ENCODE measurements around the gene VAPA. TPM values are rescaled to one million over a fixed set of nuclear protein-coding genes. Genes with fewer than 3 reads are reported as not detected.

The VAPA gene
- total and polyA plus RNA-seq, 2 donors (not counting 3 experiments of a cell fraction or from before 2014, with no cell fraction given): 105 to 163 TPM

DNA sequence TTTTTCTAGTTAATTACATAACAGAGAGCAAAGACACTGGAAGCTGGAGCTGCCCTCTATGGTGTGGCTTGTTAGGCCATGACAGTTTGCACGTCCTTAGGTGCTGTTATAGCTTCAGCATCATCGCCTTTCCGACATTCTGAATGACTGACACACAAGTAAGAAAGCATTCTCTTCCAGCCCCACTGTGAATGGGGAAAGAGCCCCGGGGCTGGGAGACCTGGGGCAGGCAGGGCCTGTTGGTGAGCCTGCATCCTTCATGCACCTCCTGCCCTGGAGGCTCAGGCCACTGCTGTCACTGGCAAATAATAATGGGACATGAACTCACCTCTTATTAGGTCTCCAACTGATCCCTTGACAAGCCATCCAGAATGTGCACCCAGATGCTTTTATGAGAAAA is 71.8 kb downstream of the VAPA start:
- no peak for FAIRE-seq
- CTCF ChIA-PET: no interaction called here

More for the DNA sequence above, 71.8 kb downstream of the VAPA start:
- Histone ChIP-seq H3K9me1 (replicated peaks; ENCODE audit: control insufficient read depth, extremely low read depth, insufficient read depth, low read length) (no peaks in the 10 kb centered on the region), H3K9me3 (replicated peaks; ENCODE audit: control insufficient read depth, insufficient read depth, low read length) (no peaks in the 10 kb centered on the region), H3K79me2 (ENCODE audit: control insufficient read depth, insufficient read depth, low read length) (no peaks in the 10 kb centered on the region), H3K9ac (replicated peaks; ENCODE audit: extremely low read depth, insufficient read depth, low read length) (no peak overlapping the region), H3K4me2 (ENCODE audit: insufficient read depth, low read length) (no peak overlapping the region), H3K36me3 (ENCODE audit: control insufficient read depth in 2 of 2, extremely low read depth in 1 of 2, insufficient read depth in 2 of 2, low read length in 2 of 2) (no peaks in the 10 kb centered on the region), H3K27ac (ENCODE audit: insufficient read depth, low read depth, low read length) (no peak overlapping the region), H4K20me1 (replicated peaks; ENCODE audit: control insufficient read depth, extremely low read depth, insufficient read depth, low read length) (no peaks in the 10 kb centered on the region), H3K4me1 (ENCODE audit: control insufficient read depth, extremely low read depth, insufficient read depth, low read length) (no peaks in the 10 kb centered on the region), H3K4me3 (replicated peaks in 1 of 3; ENCODE audit: insufficient read depth in 1 of 3, low read depth in 1 of 3, low read length in 3 of 3) (no peak overlapping the region), H2AFZ (ENCODE audit: low read depth, low read length) (no peak overlapping the region), H3K27me3 (ENCODE audit: control insufficient read depth in 2 of 2, insufficient read depth in 2 of 2, low read length in 2 of 2) (peaks cover 15 to 16% of the 10 kb centered on the region in 2 experiments)
- TF ChIP-seq GATA2 (IDR thresholded peaks at IDR 0.05; ENCODE audit: insufficient read depth, insufficient read length, low read depth, low read length): no peak
- TF ChIP-seq EZH2 (IDR thresholded peaks at IDR 0.05; ENCODE audit: borderline replicate concordance, low read depth, low read length, severe bottlenecking): no peak
- no peak for TF ChIP-seq POLR2AphosphoS5 (IDR thresholded peaks at IDR 0.05; ENCODE audit: insufficient read depth, low read depth, low read length)
- TF ChIP-seq, protein P1, sequence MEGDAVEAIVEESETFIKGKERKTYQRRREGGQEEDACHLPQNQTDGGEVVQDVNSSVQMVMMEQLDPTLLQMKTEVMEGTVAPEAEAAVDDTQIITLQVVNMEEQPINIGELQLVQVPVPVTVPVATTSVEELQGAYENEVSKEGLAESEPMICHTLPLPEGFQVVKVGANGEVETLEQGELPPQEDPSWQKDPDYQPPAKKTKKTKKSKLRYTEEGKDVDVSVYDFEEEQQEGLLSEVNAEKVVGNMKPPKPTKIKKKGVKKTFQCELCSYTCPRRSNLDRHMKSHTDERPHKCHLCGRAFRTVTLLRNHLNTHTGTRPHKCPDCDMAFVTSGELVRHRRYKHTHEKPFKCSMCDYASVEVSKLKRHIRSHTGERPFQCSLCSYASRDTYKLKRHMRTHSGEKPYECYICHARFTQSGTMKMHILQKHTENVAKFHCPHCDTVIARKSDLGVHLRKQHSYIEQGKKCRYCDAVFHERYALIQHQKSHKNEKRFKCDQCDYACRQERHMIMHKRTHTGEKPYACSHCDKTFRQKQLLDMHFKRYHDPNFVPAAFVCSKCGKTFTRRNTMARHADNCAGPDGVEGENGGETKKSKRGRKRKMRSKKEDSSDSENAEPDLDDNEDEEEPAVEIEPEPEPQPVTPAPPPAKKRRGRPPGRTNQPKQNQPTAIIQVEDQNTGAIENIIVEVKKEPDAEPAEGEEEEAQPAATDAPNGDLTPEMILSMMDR (IDR thresholded peaks at IDR 0.05; ENCODE audit: extremely low read depth in 1 of 2, insufficient read depth in 1 of 2, low read depth in 1 of 2, low read length in 2 of 2): no peak
- TF ChIP-seq, protein P2, sequence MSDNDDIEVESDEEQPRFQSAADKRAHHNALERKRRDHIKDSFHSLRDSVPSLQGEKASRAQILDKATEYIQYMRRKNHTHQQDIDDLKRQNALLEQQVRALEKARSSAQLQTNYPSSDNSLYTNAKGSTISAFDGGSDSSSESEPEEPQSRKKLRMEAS (IDR thresholded peaks at IDR 0.05; ENCODE audit: insufficient read depth, insufficient read length): no peak
- no peak for DNase-seq (ENCODE audit: low read depth, low spot score)
- BruUV-seq (replicated peaks): no TSS peak
- dilution Hi-C loops (cut with MboI; ENCODE audit: extremely low pct_ligation_motif_present, low sequenced_read_pairs) (loop anchor here (25.0 kb wide), 1 partner anchor 527 kb away; no protein-coding TSS in a partner anchor), intact Hi-C loops (cut with micrococcal nuclease) (no loop called here)
- POLR2A ChIA-PET: no interaction called here
